Ishikawa (cell line): ENCODE results near the gene R3HDM2.

Experiments
- CEBPB ChIP-seq: IDR thresholded peaks from 2 replicates; pipeline ENCODE4 v1.6.1; 2012
- CREB1 ChIP-seq: IDR thresholded peaks from 2 replicates; pipeline ENCODE4 v1.6.1; 2012; ENCODE audit warnings: low read depth
- EGR1 ChIP-seq: IDR thresholded peaks from 2 replicates; pipeline ENCODE4 v1.6.1; 2012
- EP300 ChIP-seq: IDR thresholded peaks from 2 replicates; pipeline ENCODE4 v1.6.1; 2012; ENCODE audit warnings: borderline replicate concordance
- FOXM1 ChIP-seq: IDR thresholded peaks from 2 replicates; pipeline ENCODE4 v1.6.1; 2012; ENCODE audit warnings: low read depth, borderline replicate concordance
- NFIC ChIP-seq: IDR thresholded peaks from 2 replicates; pipeline ENCODE4 v1.6.1; 2012
- RAD21 ChIP-seq: IDR thresholded peaks from 2 replicates; pipeline ENCODE4 v1.6.1; 2012; ENCODE audit warnings: low read depth
- REST ChIP-seq: IDR thresholded peaks from 2 replicates; pipeline ENCODE4 v1.6.1; 2012; ENCODE audit warnings: low read depth, mild to moderate bottlenecking
- TAF1 ChIP-seq: IDR thresholded peaks from 2 replicates; pipeline ENCODE4 v1.6.1; 2012; ENCODE audit warnings: low read depth, mild to moderate bottlenecking
- TCF12 ChIP-seq: IDR thresholded peaks from 2 replicates; pipeline ENCODE4 v1.6.1; 2012; ENCODE audit warnings: low read depth
- TEAD4 ChIP-seq: IDR thresholded peaks from 2 replicates; pipeline ENCODE4 v1.6.1; 2012
- YY1 ChIP-seq: IDR thresholded peaks from 2 replicates; pipeline ENCODE4 v1.6.1; 2012; ENCODE audit warnings: low read depth
- ZBTB7A ChIP-seq: IDR thresholded peaks from 2 replicates; pipeline ENCODE4 v1.6.1; 2012; ENCODE audit warnings: low read depth
- TF ChIP-seq, protein P1 (sequence below): IDR thresholded peaks from 2 replicates; pipeline ENCODE4 v1.6.1; 2012
- TF ChIP-seq, protein P2 (sequence below): IDR thresholded peaks from 2 replicates; pipeline ENCODE4 v1.6.1; 2012

The R3HDM2 gene

GRCh38 chr12:57300961-57301584, 129.8 kb downstream of the R3HDM2 start:
- TF ChIP-seq CEBPB = no peak
- TF ChIP-seq, protein P1, sequence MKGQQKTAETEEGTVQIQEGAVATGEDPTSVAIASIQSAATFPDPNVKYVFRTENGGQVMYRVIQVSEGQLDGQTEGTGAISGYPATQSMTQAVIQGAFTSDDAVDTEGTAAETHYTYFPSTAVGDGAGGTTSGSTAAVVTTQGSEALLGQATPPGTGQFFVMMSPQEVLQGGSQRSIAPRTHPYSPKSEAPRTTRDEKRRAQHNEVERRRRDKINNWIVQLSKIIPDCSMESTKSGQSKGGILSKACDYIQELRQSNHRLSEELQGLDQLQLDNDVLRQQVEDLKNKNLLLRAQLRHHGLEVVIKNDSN = no peak
- TF ChIP-seq CREB1 = no peak
- no peak for TF ChIP-seq TAF1
- no peak for TF ChIP-seq YY1
- TF ChIP-seq EGR1 = no peak
- TF ChIP-seq REST = no peak
- TF ChIP-seq ZBTB7A = no peak

GRCh38 chr12:57299514-57300016, 131.3 kb downstream of the R3HDM2 start:
- TF ChIP-seq REST (no peak), NFIC (peak; percentile 73)

- TF ChIP-seq CEBPB (no peak), RAD21 (no peak), TEAD4 (no peak)
These were observed 134.6 kb downstream of the R3HDM2 start for GRCh38 chr12:57296291-57296690.

DNA sequence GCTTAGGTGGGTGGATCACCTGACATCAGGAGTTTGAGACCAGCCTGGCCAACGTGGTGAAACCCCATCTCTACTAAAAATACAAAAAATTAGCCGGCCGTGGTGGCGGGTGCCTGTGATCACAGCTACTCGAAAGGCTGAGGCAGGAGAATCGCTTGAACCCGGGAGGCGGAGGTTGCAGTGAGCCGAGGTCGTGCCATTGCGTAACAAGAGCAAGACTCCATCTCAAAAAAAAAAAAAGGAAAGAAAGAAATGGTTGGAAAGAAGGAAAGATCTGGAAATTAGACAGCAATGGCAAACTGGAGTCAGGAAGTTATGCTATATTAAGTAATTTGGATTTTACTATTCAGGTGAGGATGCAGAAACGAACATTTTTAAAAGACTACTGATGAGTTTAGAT, 148.8 kb downstream of the R3HDM2 start:
- peak; percentile 48; the same call in 1 of the 2 replicates for TF ChIP-seq CEBPB

DNA sequence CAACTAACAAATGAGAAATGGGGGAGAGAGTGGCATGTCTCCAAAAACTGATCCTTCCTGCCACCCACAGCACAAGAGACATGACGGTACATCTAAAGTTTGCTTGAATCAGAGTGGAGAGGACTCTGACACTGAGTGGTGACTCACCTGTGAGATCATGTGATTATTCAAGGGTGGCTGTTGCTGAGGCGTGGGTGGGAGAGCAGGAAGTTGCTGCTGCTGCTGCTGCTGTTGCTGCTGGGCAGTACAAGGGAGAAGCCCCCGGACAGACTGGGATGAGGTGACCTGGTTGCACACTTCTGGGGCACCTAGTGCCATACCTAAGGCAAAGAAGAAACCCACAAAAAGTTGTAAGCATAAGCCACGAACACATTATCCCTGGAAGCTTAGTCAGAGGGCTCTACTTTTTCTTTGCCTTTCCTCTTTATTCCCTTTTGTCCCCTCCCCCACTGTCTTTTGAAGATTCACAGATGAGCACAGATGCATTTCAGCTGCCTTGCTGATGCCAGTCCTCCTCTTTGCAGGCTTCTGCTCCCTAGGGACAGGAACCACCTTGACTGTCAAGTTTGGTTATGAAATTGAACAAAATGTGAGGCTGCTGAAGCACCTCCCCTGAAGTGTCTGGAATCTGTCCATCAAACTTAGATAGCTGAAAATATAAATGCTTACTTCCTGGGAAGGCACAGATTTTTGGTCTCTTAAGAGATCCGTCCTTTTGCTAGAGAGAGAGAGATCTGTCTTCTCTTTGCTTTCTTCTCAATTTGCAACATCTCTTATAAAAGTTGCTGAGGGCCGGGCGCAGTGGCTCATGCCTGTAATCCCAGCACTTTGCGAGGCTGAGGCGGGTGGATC, 150.4 kb downstream of the R3HDM2 start:
- TF ChIP-seq TAF1 (no peak), CEBPB (no peak), EP300 (peak; percentile 62; the same call in 1 of the 2 replicates), RAD21 (no peak), ZBTB7A (no peak), YY1 (no peak), EGR1 (peak; percentile 99), TEAD4 (no peak), FOXM1 (no peak), NFIC (no peak), REST (no peak), CREB1 (no peak; the same call in 1 of the 2 replicates), TCF12 (peak; percentile 57)
- TF ChIP-seq, protein P1 = peak; percentile 92
- TF ChIP-seq, protein P2, sequence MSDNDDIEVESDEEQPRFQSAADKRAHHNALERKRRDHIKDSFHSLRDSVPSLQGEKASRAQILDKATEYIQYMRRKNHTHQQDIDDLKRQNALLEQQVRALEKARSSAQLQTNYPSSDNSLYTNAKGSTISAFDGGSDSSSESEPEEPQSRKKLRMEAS = peak; percentile 76
